Smooth muscle cell (in vitro differentiated cells): ENCODE measurements around the gene GSPT1. TPM values are rescaled to one million over a fixed set of nuclear protein-coding genes. Genes with fewer than 3 reads are reported as not detected.

ENCODE experiments used
- DNase-seq: peaks from one replicate; lab custom pipeline; 2025; ENCODE audit not compliant: unreplicated experiment; lab: John Stamatoyannopoulos, UW
- H2AFZ ChIP-seq: fragments of 200-600 bp; sonication (generic); 2 replicates; pipeline ENCODE4 v1.6.0; 2016; ENCODE audit warnings: antibody characterized with exemption, low read depth, mild to moderate bottlenecking
- H3F3A ChIP-seq: fragments of 200-600 bp; sonication (generic); 2 replicates; pipeline ENCODE4 v1.6.0; 2017; ENCODE audit warnings: antibody characterized with exemption, low read depth
- H3K27ac ChIP-seq: fragments of 200-600 bp; sonication (generic); 2 replicates; pipeline ENCODE4 v1.5.1; 2016; ENCODE audit warnings: low read depth, mild to moderate bottlenecking
- H3K27me3 ChIP-seq: fragments of 200-600 bp; sonication (generic); 2 replicates; pipeline ENCODE4 v1.6.1; 2016; ENCODE audit warnings: low read depth, mild to moderate bottlenecking
- H3K36me3 ChIP-seq: fragments of 200-600 bp; sonication (generic); 2 replicates; pipeline ENCODE4 v1.5.1; 2016; ENCODE audit warnings: low read depth
- H3K4me1 ChIP-seq: fragments of 200-600 bp; sonication (generic); 2 replicates; pipeline ENCODE4 v1.5.1; 2016; ENCODE audit warnings: low read depth
- H3K4me2 ChIP-seq: fragments of 200-600 bp; sonication (generic); 2 replicates; pipeline ENCODE4 v1.6.0; 2016; ENCODE audit warnings: mild to moderate bottlenecking
- H3K4me3 ChIP-seq: fragments of 200-600 bp; sonication (generic); 2 replicates; pipeline ENCODE4 v1.5.1; 2016; ENCODE audit warnings: mild to moderate bottlenecking
- H3K79me2 ChIP-seq: fragments of 200-600 bp; sonication (generic); 2 replicates; pipeline ENCODE4 v1.6.0; 2016; ENCODE audit warnings: low read depth, mild to moderate bottlenecking
- H3K9ac ChIP-seq: fragments of 200-600 bp; sonication (generic); 2 replicates; pipeline ENCODE4 v1.6.0; 2016; ENCODE audit warnings: low read depth
- H3K9me3 ChIP-seq: fragments of 200-600 bp; sonication (generic); replicated peaks from 2 replicates; pipeline ENCODE4 v1.5.1; 2016; ENCODE audit warnings: low read depth
- H4K20me1 ChIP-seq: fragments of 200-600 bp; sonication (generic); 2 replicates; pipeline ENCODE4 v1.6.0; 2016; ENCODE audit warnings: low read depth
- CTCF ChIP-seq: fragments of 200-600 bp; sonication (generic); IDR thresholded peaks from 2 replicates; pipeline ENCODE4 v1.5.1; 2017; ENCODE audit warnings: borderline replicate concordance, mild to moderate bottlenecking, antibody characterized with exemption; ENCODE audit not compliant: insufficient read depth, poor library complexity, severe bottlenecking
- WGBS: methylation state at CpG from one replicate; pipeline ENCODE4 v1.1.7; 2016; ENCODE audit warnings: low lambda C conversion rate; 5-methylcytosine and 5-hydroxymethylcytosine counted together
- polyA plus RNA-seq: library from polyadenylated mRNA; unstranded; fragments of >200 nt; fragmentation: Nextera tagmentation; extraction: Ambion mirVana; gene quantifications from 2 replicates; pipeline ENCODE4 v1.2.1, GENCODE V29; 2016
- total RNA-seq: library from RNA; depleted of rRNA; stranded (reverse); fragments of >200 nt; gene quantifications from 2 replicates; pipeline ENCODE4 v1.2.3, GENCODE V29; 2014

The GSPT1 gene
- total and polyA plus RNA-seq, 2 experiments from 2014 or later, result 79.1 to 85.4 TPM

DNA sequence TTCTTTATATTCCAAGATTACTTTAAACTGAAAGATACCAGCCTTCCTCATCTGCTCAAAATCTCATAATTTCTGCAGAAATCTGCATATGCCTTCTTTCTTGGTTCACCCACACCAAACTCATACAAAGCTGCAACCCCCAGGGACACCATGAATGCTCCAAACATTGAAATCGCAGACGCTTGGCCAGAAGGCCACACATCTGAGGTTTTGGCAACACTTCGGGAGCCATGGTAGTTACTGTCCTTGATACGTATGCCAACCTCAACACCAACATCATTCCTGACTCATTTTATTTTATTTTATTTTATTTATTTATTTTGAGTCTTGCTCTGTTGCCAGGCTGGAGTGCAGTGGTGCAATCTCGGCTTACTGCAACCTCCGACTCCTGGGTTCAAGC lies 11.8 kb downstream of the GSPT1 start:
- Histone ChIP-seq H3K27me3 (no peaks in the 10 kb centered on the region), H3K27ac (no peak overlapping the region), H4K20me1 (peaks cover 97% of the 10 kb centered on the region), H3K36me3 (no peaks in the 10 kb centered on the region), H3K79me2 (peaks cover 96% of the 10 kb centered on the region), H3K4me3 (no peak overlapping the region), H3F3A (no peaks in the 10 kb centered on the region), H3K4me2 (no peak overlapping the region), H2AFZ (no peak overlapping the region), H3K9me3 (no peaks in the 10 kb centered on the region), H3K4me1 (no peaks in the 10 kb centered on the region), H3K9ac (no peak overlapping the region)
- WGBS, result 98% methylated on average over 6 of the region's 6 CpGs
- TF ChIP-seq CTCF, result no peak
- DNase-seq, result no peak

GRCh38 chr16:11901091-11901490 lies 14.7 kb downstream of the GSPT1 start:
- no peaks in the 10 kb centered on the region for H3K36me3 ChIP-seq
- no peak overlapping the region for H3K4me2 ChIP-seq
- no peaks in the 10 kb centered on the region for H3K4me1 ChIP-seq
- WGBS, result 70% methylated on average over 3 of the region's 3 CpGs
- TF ChIP-seq CTCF, result no peak
- no peaks in the 10 kb centered on the region for H3K27me3 ChIP-seq
- peaks cover 4% of the 10 kb centered on the region for H3F3A ChIP-seq
- H2AFZ ChIP-seq, result no peak overlapping the region
- no peak overlapping the region for H3K4me3 ChIP-seq
- no peaks in the 10 kb centered on the region for H3K9me3 ChIP-seq
- peak overlapping the region; percentile 48 for H3K27ac ChIP-seq
- H3K9ac ChIP-seq, result no peak overlapping the region
- H4K20me1 ChIP-seq, result peaks cover 99% of the 10 kb centered on the region
- peaks cover 91% of the 10 kb centered on the region for H3K79me2 ChIP-seq
- no peak for DNase-seq

DNA sequence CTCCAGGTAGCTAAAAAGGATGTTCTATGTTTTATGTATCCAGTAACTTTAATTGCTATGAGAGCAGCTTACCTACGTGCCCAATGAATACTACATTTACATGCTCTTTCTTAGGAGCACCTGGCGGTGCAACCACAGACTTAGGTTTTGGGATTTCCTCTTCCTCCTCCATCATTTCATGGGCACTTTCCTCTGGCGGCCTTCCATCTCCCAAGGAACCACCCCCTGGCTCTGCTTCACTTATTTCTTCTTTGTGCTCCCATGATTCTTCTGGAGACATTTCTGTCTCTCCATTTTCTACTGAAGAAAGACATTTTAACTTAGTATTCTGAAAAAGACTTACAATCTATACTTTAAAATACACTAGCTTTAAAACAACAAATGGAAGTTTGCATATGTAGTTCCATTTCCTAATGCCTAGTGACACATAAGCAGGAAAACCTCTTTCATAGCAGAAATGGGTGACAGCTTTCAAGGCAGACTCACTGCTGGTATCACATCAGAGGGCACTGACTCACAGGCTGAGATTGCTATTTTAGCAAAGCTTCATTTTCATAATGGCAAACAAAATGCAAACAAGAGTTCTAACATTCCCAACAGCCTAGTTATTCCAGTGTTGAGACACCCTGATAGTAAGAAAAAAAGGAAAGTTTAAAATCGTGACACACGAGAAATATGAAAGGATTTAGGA lies 19.1 kb downstream of the GSPT1 start:
- Histone ChIP-seq H3K36me3 (peaks cover 3% of the 10 kb centered on the region), H3K9me3 (no peaks in the 10 kb centered on the region), H4K20me1 (peaks cover 75% of the 10 kb centered on the region), H2AFZ (no peak overlapping the region), H3K27ac (peak overlapping the region; percentile 66), H3K79me2 (peaks cover 85% of the 10 kb centered on the region), H3K27me3 (no peaks in the 10 kb centered on the region), H3F3A (peaks cover 10% of the 10 kb centered on the region), H3K4me2 (no peak overlapping the region), H3K4me3 (no peak overlapping the region), H3K9ac (peak overlapping the region; percentile 1), H3K4me1 (no peaks in the 10 kb centered on the region)
- WGBS, result 90% methylated on average over 5 of the region's 5 CpGs
- DNase-seq, result no peak
- no peak for TF ChIP-seq CTCF

DNA sequence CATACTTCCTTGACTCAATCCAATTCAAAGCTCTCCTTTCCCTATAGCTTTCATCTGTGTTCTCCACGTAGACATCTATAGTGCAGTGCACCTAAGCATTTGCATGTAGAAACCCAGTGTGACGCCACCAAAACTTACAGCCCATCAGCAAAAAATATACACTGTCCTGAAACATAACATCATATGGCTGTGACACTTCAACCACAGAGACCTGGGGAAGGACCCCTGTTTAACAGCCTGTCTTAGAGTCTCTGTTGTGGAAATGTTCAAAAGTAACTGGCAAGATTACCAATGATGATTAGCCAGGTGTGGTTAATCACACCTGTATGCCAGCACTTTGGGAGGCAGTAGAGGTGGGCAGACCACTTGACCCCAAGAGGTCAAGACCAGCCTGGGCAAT lies 22.2 kb downstream of the GSPT1 start:
- WGBS, result 97% methylated on average over 2 of the region's 2 CpGs
- Histone ChIP-seq H3K4me2 (no peak overlapping the region), H3K27ac (no peak overlapping the region), H3K4me3 (no peak overlapping the region), H3K9me3 (no peaks in the 10 kb centered on the region), H3K9ac (no peak overlapping the region), H2AFZ (no peak overlapping the region), H3K36me3 (peaks cover 7% of the 10 kb centered on the region), H3K4me1 (no peaks in the 10 kb centered on the region), H3K27me3 (no peaks in the 10 kb centered on the region), H3F3A (peaks cover 10% of the 10 kb centered on the region), H3K79me2 (peaks cover 64% of the 10 kb centered on the region), H4K20me1 (peaks cover 44% of the 10 kb centered on the region)
- DNase-seq, result no peak
- no peak for TF ChIP-seq CTCF
